HepG2 (cell line): Measurements from ENCODE around the gene NARS2. TPM values are rescaled to one million over a fixed set of nuclear protein-coding genes. Genes with fewer than 3 reads are reported as not detected.
A peak's percentile ranks its signal among the peaks of the same experiment; 100 is the strongest.

Source experiments
- ATAC-seq: fragments of 200-7000 bp; cut with Tn5 transposase; 3 replicates; pipeline ENCODE4 v1.9.1; 2020; ENCODE audit warnings: mild to moderate bottlenecking, moderate library complexity
- BruUV-seq: library from RNA; stranded (reverse); fragments of 400-500 nt; replicated peaks from 2 replicates; lab custom pipeline; 2021; lab: Mats Ljungman, UMichigan
- CTCF ChIA-PET: fragments of 300-600 bp; formaldehyde crosslinking; extraction: SDS; loops from one replicate; lab custom pipeline; 2021; ENCODE audit warnings: low total read pairs, inconsistent platforms, low intra/inter-chr PET ratio; lab: Yijun Ruan, JAX
- POLR2A ChIA-PET: fragments of 350-600 bp; sonication (Branson Sonifier 250); formaldehyde crosslinking; loops from one replicate; lab custom pipeline; 2020; ENCODE audit warnings: antibody characterized with exemption, inconsistent platforms; lab: Yijun Ruan, JAX
- DNase-seq: peaks from one replicate; pipeline ENCODE4 v3.0.0-alpha.2; 2015; ENCODE audit warnings: low spot score
- FAIRE-seq: peaks from 3 replicates; lab custom pipeline; 2011; peaks lifted over from hg19 to GRCh38; lab: Jason Lieb, UNC
- H2AFZ ChIP-seq: one replicate; pipeline ENCODE4 v1.6.1; 2011; ENCODE audit warnings: low read length, inconsistent platforms
- H3K27ac ChIP-seq: fragments of 300-600 bp; 3 replicates; pipeline ENCODE4 v1.8.0; 2011; ENCODE audit warnings: mixed run types, mild to moderate bottlenecking, mixed read lengths, low read length, inconsistent platforms; ENCODE audit not compliant: insufficient read depth; ENCODE audit errors: extremely low read length
- H3K27me3 ChIP-seq, 2 experiments: fragments of 200-600 bp in 1 of 2; 2 replicates in 1 of 2; 3 replicates in 1 of 2; pipeline versions ENCODE4 v1.6.0 to v1.8.0; 2011; ENCODE audit warnings: low read length in 2 of 2, mild to moderate bottlenecking in 2 of 2, moderate library complexity in 2 of 2, inconsistent platforms in 1 of 2; ENCODE audit not compliant: insufficient read depth in 2 of 2, control insufficient read depth in 1 of 2
- H3K36me3 ChIP-seq, 2 experiments: fragments of 200-600 bp in 1 of 2; replicated peaks in 1 of 2; 2 replicates in 1 of 2; 3 replicates in 1 of 2; pipeline versions ENCODE4 v1.5.1 to v1.8.0; 2011; ENCODE audit warnings: low read length in 2 of 2, inconsistent platforms in 1 of 2; ENCODE audit not compliant: insufficient read depth in 2 of 2, control insufficient read depth in 1 of 2
- H3K4me1 ChIP-seq: 2 replicates; pipeline ENCODE4 v1.5.1; 2012; ENCODE audit warnings: low read length, inconsistent platforms; ENCODE audit not compliant: insufficient read depth
- H3K4me2 ChIP-seq: 2 replicates; pipeline ENCODE4 v1.6.0; 2011; ENCODE audit warnings: low read depth, low read length, inconsistent platforms
- H3K4me3 ChIP-seq, 3 experiments: fragments of 200-600 bp in 1 of 3; sonication (generic), shearing (Covaris generic) in 1 of 3; replicated peaks in 1 of 3; 2 replicates each; pipeline ENCODE4 v1.5.1; 2011 to 2016; ENCODE audit warnings: low read length in 3 of 3, inconsistent platforms in 2 of 3, low read depth in 2 of 3, mild to moderate bottlenecking in 2 of 3, control low read depth in 1 of 3, mixed read lengths in 1 of 3; ENCODE audit not compliant: insufficient read depth in 1 of 3
- H3K79me2 ChIP-seq: one replicate; pipeline ENCODE4 v1.6.1; 2011; ENCODE audit warnings: low read length, inconsistent platforms; ENCODE audit not compliant: insufficient read depth
- H3K9ac ChIP-seq: 2 replicates; pipeline ENCODE4 v1.6.0; 2011; ENCODE audit warnings: mild to moderate bottlenecking, low read depth, low read length, inconsistent platforms; ENCODE audit not compliant: insufficient read depth
- H3K9me3 ChIP-seq: 2 replicates; pipeline ENCODE4 v1.5.1; 2012; ENCODE audit warnings: mild to moderate bottlenecking, low read length
- H4K20me1 ChIP-seq: 2 replicates; pipeline ENCODE4 v1.6.0; 2011; ENCODE audit warnings: inconsistent platforms, mild to moderate bottlenecking, low read length, moderate library complexity; ENCODE audit not compliant: insufficient read depth
- CEBPB ChIP-seq: IDR thresholded peaks from 2 replicates; pipeline ENCODE4 v1.6.1; 2011; ENCODE audit warnings: low read depth, low read length, improper control_type of control experiment, borderline replicate concordance
- DPF2 ChIP-seq: sonication (generic); formaldehyde crosslinking; IDR thresholded peaks from 2 replicates; pipeline ENCODE4 v1.4.0; 2020; ENCODE audit warnings: mild to moderate bottlenecking, low read depth, missing genetic modification reagents, borderline replicate concordance
- NFATC3 ChIP-seq: sonication (generic); formaldehyde crosslinking; IDR thresholded peaks from 2 replicates; pipeline ENCODE4 v1.5.1; 2020; ENCODE audit warnings: mild to moderate bottlenecking, missing genetic modification reagents
- YEATS2 ChIP-seq: sonication (generic); formaldehyde crosslinking; IDR thresholded peaks from 2 replicates; pipeline ENCODE4 v1.4.0; 2020; ENCODE audit warnings: missing genetic modification reagents, borderline replicate concordance
- ZNF20 ChIP-seq: sonication (generic); formaldehyde crosslinking; IDR thresholded peaks from 2 replicates; pipeline ENCODE4 v1.4.0; 2020; ENCODE audit warnings: mild to moderate bottlenecking, moderate library complexity, missing genetic modification reagents
- ZNF230 ChIP-seq: sonication (generic); formaldehyde crosslinking; IDR thresholded peaks from 2 replicates; pipeline ENCODE4 v1.4.0; 2020; ENCODE audit warnings: mild to moderate bottlenecking, missing genetic modification reagents
- ZNF296 ChIP-seq: sonication (generic); formaldehyde crosslinking; conservative IDR thresholded peaks from 2 replicates; pipeline ENCODE4 v1.5.0; 2020; ENCODE audit warnings: mild to moderate bottlenecking, missing genetic modification reagents
- ZNF441 ChIP-seq: sonication (generic); formaldehyde crosslinking; IDR thresholded peaks from 2 replicates; pipeline ENCODE4 v1.7.0; 2021; ENCODE audit warnings: missing genetic modification reagents, borderline replicate concordance
- WGBS: methylation state at CpG from one replicate; pipeline ENCODE4 v1.1.6; 2017; ENCODE audit warnings: low lambda C conversion rate; 5-methylcytosine and 5-hydroxymethylcytosine counted together
- in situ Hi-C: cut with HindIII; loops from 2 replicates; pipeline ENCODE4 v1.10.0; 2017; ENCODE audit warnings: low pct_unique_long_range_greater_than_20kb; ENCODE audit not compliant: extremely low pct_ligation_motif_present
- intact Hi-C: fragments of 100-400 bp; cut with micrococcal nuclease; formaldehyde crosslinking; loops from one replicate; pipeline ENCODE4 v1.10.0; 2022; ENCODE audit not compliant: unreplicated experiment
- polyA plus RNA-seq, 8 experiments: library from polyadenylated mRNA; depleted of rRNA in 3 of 8; stranded (reverse) in 7 of 8; unstranded in 1 of 8; fragments of >200 nt; fragmentation: Illumina TruSeq in 4 of 8; extraction: Trizol in 4 of 8; gene quantifications; 2 replicates each; pipeline versions ENCODE4 v1.2.1 to v1.2.3, GENCODE V29; 2011 to 2016; ENCODE audit warnings: low read depth in 4 of 8, missing spikeins in 1 of 8, mixed read lengths in 1 of 8; ENCODE audit not compliant: insufficient read depth in 1 of 8
- total RNA-seq, 5 experiments: library from RNA; depleted of rRNA; stranded (reverse); fragments of >200 nt; fragmentation: Illumina TruSeq; extraction: Trizol; gene quantifications; 2 replicates each; pipeline ENCODE4 v1.2.3, GENCODE V29; 2016; ENCODE audit warnings: low read depth in 1 of 5
- TF ChIP-seq, protein P1 (sequence below), 2 experiments: sonication (generic) in 1 of 2; formaldehyde crosslinking in 1 of 2; IDR thresholded peaks; 2 replicates each; pipeline versions ENCODE4 v1.6.1 to v1.9.0; 2014 to 2022; ENCODE audit warnings: antibody characterized with exemption in 1 of 2, borderline replicate concordance in 1 of 2, inconsistent platforms in 1 of 2, low read depth in 1 of 2, missing genetic modification reagents in 1 of 2
- TF ChIP-seq, protein P2 (sequence below): sonication (generic); formaldehyde crosslinking; IDR thresholded peaks from 2 replicates; pipeline ENCODE4 v1.5.0; 2020; ENCODE audit warnings: mild to moderate bottlenecking, missing genetic modification reagents
- TF ChIP-seq, protein P3 (sequence below): sonication (generic); formaldehyde crosslinking; IDR thresholded peaks from 2 replicates; pipeline ENCODE4 v1.4.0; 2020; ENCODE audit warnings: missing genetic modification reagents, borderline replicate concordance
- TF ChIP-seq, protein P4 (sequence below): sonication (generic); formaldehyde crosslinking; IDR thresholded peaks from 2 replicates; pipeline ENCODE4 v1.8.1; 2023; ENCODE audit warnings: mild to moderate bottlenecking, missing genetic modification reagents, borderline replicate concordance

The NARS2 gene
- total and polyA plus RNA-seq, 2 of the 13 experiments (the other 11 are each of a cell fraction or from before 2014, with no cell fraction given) = 45.9 to 65.0 TPM

DNA sequence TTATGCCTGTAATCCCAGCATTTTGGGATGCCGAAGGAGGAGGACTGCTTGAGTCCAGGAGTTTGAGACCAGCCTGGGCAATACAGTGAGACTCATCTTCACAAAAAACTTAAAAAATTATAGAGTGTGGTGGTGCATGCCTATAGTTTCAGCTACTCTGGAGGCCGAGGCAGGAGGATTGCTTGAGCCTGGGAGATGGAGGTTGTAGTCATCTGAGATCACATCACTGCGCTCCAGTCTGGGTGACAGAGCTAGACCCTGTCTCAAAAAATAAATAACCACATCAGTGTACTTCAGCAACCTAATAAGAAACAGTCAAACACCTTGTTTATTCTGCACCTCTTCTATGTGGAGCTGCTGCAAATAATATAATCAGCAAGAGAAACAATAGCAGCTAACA, 1.4 kb downstream of the NARS2 start (continued):
- TF ChIP-seq, protein P1, sequence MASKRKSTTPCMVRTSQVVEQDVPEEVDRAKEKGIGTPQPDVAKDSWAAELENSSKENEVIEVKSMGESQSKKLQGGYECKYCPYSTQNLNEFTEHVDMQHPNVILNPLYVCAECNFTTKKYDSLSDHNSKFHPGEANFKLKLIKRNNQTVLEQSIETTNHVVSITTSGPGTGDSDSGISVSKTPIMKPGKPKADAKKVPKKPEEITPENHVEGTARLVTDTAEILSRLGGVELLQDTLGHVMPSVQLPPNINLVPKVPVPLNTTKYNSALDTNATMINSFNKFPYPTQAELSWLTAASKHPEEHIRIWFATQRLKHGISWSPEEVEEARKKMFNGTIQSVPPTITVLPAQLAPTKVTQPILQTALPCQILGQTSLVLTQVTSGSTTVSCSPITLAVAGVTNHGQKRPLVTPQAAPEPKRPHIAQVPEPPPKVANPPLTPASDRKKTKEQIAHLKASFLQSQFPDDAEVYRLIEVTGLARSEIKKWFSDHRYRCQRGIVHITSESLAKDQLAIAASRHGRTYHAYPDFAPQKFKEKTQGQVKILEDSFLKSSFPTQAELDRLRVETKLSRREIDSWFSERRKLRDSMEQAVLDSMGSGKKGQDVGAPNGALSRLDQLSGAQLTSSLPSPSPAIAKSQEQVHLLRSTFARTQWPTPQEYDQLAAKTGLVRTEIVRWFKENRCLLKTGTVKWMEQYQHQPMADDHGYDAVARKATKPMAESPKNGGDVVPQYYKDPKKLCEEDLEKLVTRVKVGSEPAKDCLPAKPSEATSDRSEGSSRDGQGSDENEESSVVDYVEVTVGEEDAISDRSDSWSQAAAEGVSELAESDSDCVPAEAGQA (IDR thresholded peaks at IDR 0.05; ENCODE audit: low read depth) = no peak
- TF ChIP-seq, protein P1 (CRISPR knock-in tag; IDR thresholded peaks at IDR 0.05; ENCODE audit: borderline replicate concordance) = no peak
- TF ChIP-seq DPF2 (CRISPR knock-in tag) (no peak), NFATC3 (CRISPR knock-in tag) (no peak)
- TF ChIP-seq, protein P2, sequence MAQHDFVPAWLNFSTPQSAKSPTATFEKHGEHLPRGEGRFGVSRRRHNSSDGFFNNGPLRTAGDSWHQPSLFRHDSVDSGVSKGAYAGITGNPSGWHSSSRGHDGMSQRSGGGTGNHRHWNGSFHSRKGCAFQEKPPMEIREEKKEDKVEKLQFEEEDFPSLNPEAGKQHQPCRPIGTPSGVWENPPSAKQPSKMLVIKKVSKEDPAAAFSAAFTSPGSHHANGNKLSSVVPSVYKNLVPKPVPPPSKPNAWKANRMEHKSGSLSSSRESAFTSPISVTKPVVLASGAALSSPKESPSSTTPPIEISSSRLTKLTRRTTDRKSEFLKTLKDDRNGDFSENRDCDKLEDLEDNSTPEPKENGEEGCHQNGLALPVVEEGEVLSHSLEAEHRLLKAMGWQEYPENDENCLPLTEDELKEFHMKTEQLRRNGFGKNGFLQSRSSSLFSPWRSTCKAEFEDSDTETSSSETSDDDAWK (CRISPR knock-in tag) = no peak

DNA sequence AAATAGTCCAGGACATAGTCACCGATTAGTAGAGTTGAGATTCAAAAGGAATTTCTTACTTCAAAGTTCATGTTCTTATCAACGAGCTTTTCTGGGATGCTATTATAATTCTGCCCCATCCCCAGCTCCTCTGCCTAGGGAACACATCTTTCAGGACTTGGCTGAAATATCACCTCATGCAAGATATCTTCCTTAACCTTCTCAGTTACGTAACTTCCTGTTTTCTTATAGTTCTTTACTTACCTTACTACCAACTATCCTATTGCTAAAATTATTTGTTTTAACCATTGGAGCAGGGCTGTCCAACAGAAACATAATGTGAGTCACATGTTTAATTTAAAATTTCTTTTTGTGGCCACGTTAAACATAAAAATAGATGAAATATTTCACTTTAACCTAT, 2.3 kb downstream of the NARS2 start:
- FAIRE-seq (no peak), ATAC-seq (no peak), DNase-seq (no peak)
- CTCF ChIA-PET = no interaction called here
- no TSS peak for BruUV-seq
- no peaks in the 10 kb centered on the region; a peak in 1 of 5 replicates for H3K27me3 ChIP-seq
- H3K9me3 ChIP-seq = no peaks in the 10 kb centered on the region
- in situ Hi-C loops = no loop called here
- H3K4me1 ChIP-seq = peaks cover 64% of the 10 kb centered on the region
- peak overlapping the region; percentile 88 for H3K4me2 ChIP-seq
- H3K36me3 ChIP-seq = peaks cover 4 to 35% of the 10 kb centered on the region in 2 experiments
- POLR2A ChIA-PET = no interaction called here
- H3K9ac ChIP-seq = no peak overlapping the region
- H4K20me1 ChIP-seq = no peaks in the 10 kb centered on the region
- H3K79me2 ChIP-seq = peaks cover 42% of the 10 kb centered on the region
- no peak overlapping the region for H3K27ac ChIP-seq
- intact Hi-C loops = no loop called here
- WGBS = 93% methylated on average over 4 of the region's 4 CpGs
- no peak overlapping the region for H2AFZ ChIP-seq
- peak overlapping the region in 1 of 3 experiments; percentile 71; a peak in 3 of 6 replicates for H3K4me3 ChIP-seq
- TF ChIP-seq, protein P3, sequence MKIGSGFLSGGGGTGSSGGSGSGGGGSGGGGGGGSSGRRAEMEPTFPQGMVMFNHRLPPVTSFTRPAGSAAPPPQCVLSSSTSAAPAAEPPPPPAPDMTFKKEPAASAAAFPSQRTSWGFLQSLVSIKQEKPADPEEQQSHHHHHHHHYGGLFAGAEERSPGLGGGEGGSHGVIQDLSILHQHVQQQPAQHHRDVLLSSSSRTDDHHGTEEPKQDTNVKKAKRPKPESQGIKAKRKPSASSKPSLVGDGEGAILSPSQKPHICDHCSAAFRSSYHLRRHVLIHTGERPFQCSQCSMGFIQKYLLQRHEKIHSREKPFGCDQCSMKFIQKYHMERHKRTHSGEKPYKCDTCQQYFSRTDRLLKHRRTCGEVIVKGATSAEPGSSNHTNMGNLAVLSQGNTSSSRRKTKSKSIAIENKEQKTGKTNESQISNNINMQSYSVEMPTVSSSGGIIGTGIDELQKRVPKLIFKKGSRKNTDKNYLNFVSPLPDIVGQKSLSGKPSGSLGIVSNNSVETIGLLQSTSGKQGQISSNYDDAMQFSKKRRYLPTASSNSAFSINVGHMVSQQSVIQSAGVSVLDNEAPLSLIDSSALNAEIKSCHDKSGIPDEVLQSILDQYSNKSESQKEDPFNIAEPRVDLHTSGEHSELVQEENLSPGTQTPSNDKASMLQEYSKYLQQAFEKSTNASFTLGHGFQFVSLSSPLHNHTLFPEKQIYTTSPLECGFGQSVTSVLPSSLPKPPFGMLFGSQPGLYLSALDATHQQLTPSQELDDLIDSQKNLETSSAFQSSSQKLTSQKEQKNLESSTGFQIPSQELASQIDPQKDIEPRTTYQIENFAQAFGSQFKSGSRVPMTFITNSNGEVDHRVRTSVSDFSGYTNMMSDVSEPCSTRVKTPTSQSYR = no peak
- TF ChIP-seq ZNF20 (CRISPR knock-in tag) (no peak), ZNF296 (no peak), ZNF230 (CRISPR knock-in tag) (no peak), ZNF441 (CRISPR knock-in tag) (no peak), YEATS2 (no peak), CEBPB (peak; percentile 19; the same call in 1 of the 2 replicates)
- TF ChIP-seq, protein P4, sequence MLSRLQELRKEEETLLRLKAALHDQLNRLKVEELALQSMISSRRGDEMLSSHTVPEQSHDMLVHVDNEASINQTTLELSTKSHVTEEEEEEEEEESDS (CRISPR knock-in tag) = no peak
